Naive thymus-derived CD4-positive, alpha-beta T cell (primary cell): ENCODE data around the gene HOXB4. TPM values are rescaled to one million over a fixed set of nuclear protein-coding genes. Genes with fewer than 3 reads are reported as not detected.
A peak's percentile ranks its signal among the peaks of the same experiment; 100 is the strongest.

Experiments used
- ATAC-seq: fragments of 150-1000 bp; cut with Tn5 transposase; 2 replicates; pipeline ENCODE4 v1.10.0; 2021; ENCODE audit warnings: mild to moderate bottlenecking, moderate library complexity
- CTCF ChIA-PET: fragments of 350-600 bp; sonication (Branson Sonifier 250); formaldehyde crosslinking; loops from one replicate; lab custom pipeline; 2021; ENCODE audit warnings: antibody characterized with exemption; lab: Charles Lee
- POLR2A ChIA-PET: fragments of 350-600 bp; sonication (Branson Sonifier 250); formaldehyde crosslinking; loops from one replicate; lab custom pipeline; 2021; ENCODE audit warnings: antibody characterized with exemption, inconsistent platforms; lab: Charles Lee
- DNase-seq, 9 donors: peaks; one replicate each; pipeline versions ENCODE4 v3.0.0 to v3.0.0-alpha.2; 2020 to 2022; ENCODE audit warnings: mixed read lengths in 1 of 9
- H3K27ac ChIP-seq: one replicate; pipeline ENCODE4 v1.7.0; 2013; ENCODE audit warnings: mild to moderate bottlenecking, low read depth, low read length, moderate library complexity
- H3K27me3 ChIP-seq, 2 donors: one replicate each; pipeline ENCODE4 v1.7.0; 2013; ENCODE audit warnings: low read length in 2 of 2, mild to moderate bottlenecking in 2 of 2, moderate library complexity in 2 of 2; ENCODE audit not compliant: control insufficient read depth in 2 of 2, insufficient read depth in 2 of 2
- H3K36me3 ChIP-seq, 3 experiments: 1 replicate in 2 of 3; 2 replicates in 1 of 3; pipeline ENCODE4 v1.7.0; 2013; ENCODE audit warnings: low read length in 3 of 3, mild to moderate bottlenecking in 3 of 3, moderate library complexity in 1 of 3; ENCODE audit not compliant: insufficient read depth in 3 of 3, control insufficient read depth in 2 of 3
- H3K4me1 ChIP-seq, 2 donors: one replicate each; pipeline ENCODE4 v1.7.0; 2013; ENCODE audit warnings: low read length in 2 of 2, mild to moderate bottlenecking in 2 of 2, moderate library complexity in 1 of 2; ENCODE audit not compliant: control insufficient read depth in 2 of 2, insufficient read depth in 2 of 2
- H3K4me3 ChIP-seq: 2 replicates; pipeline ENCODE4 v1.7.0; 2013; ENCODE audit warnings: mild to moderate bottlenecking, low read length
- H3K9me3 ChIP-seq, 3 experiments: 1 replicate in 2 of 3; 2 replicates in 1 of 3; pipeline ENCODE4 v1.7.0; 2013; ENCODE audit warnings: low read length in 3 of 3; ENCODE audit not compliant: control insufficient read depth in 2 of 3
- H3K27ac Mint-ChIP-seq, 9 donors: one replicate each; pipeline ENCODE4 v1.8.0; 2020 to 2022; ENCODE audit warnings: mixed read lengths in 9 of 9, mild to moderate bottlenecking in 8 of 9, moderate library complexity in 5 of 9, inconsistent platforms in 2 of 9
- H3K27me3 Mint-ChIP-seq, 5 donors: one replicate each; pipeline ENCODE4 v1.8.0; 2021 to 2022; ENCODE audit warnings: mixed read lengths in 5 of 5, mild to moderate bottlenecking in 1 of 5
- H3K36me3 Mint-ChIP-seq, 5 donors: one replicate each; pipeline ENCODE4 v1.8.0; 2020 to 2022; ENCODE audit warnings: mixed read lengths in 5 of 5, mild to moderate bottlenecking in 3 of 5, inconsistent platforms in 1 of 5
- H3K4me1 Mint-ChIP-seq, 7 donors: one replicate each; pipeline ENCODE4 v1.8.0; 2020 to 2022; ENCODE audit warnings: mixed read lengths in 7 of 7, mild to moderate bottlenecking in 3 of 7, inconsistent platforms in 1 of 7
- H3K4me3 Mint-ChIP-seq, 10 donors: one replicate each; pipeline ENCODE4 v1.8.0; 2020 to 2022; ENCODE audit warnings: mild to moderate bottlenecking in 10 of 10, mixed read lengths in 10 of 10, moderate library complexity in 6 of 10, inconsistent platforms in 2 of 10
- H3K9me3 Mint-ChIP-seq, 11 donors: one replicate each; pipeline ENCODE4 v1.8.0; 2020 to 2022; ENCODE audit warnings: mixed read lengths in 11 of 11, mild to moderate bottlenecking in 4 of 11, inconsistent platforms in 1 of 11, moderate library complexity in 1 of 11
- intact Hi-C, 2 donors: fragments of 100-400 bp; cut with micrococcal nuclease; formaldehyde crosslinking; loops; one replicate each; pipeline ENCODE4 v1.15.1; 2023
- polyA plus RNA-seq, 2 donors: library from polyadenylated mRNA; unstranded; fragments of 300-500 nt; fragmentation: Illumina TruSeq; gene quantifications; one replicate each; pipeline ENCODE4 v1.2.3, GENCODE V29; 2021
- total RNA-seq, 6 experiments: library from RNA in 5 of 6; stranded (reverse) in 5 of 6; gene quantifications; 1 replicate in 5 of 6; 2 replicates in 1 of 6; pipeline ENCODE4 v1.2.3 and lab custom pipeline; 2021 to 2026

Gene HOXB4
- total and polyA plus RNA-seq, 7 experiments from 2014 or later: 0.34 to 7.9 (median 2.4) TPM; not detected in 2

- DNase-seq: no peak
- Mint-ChIP-seq H3K9me3 (peaks cover 0 to 1% (median 0%) of the 10 kb centered on the region in 11 donors), H3K27me3 (peaks cover 7 to 81% (median 23%) of the 10 kb centered on the region in 5 donors), H3K36me3 (peaks cover 0 to 13% (median 0%) of the 10 kb centered on the region in 5 donors), H3K27ac (no peak overlapping the region), H3K4me3 (peak overlapping the region in 4 of 10 donors; percentile 34 to 88 (median 82)), H3K4me1 (peaks cover 7 to 24% (median 12%) of the 10 kb centered on the region in 7 donors)
- ChIA-PET CTCF (interaction anchor here (0.6 to 0.7 kb wide), 2 partner anchors 10 to 930 kb away, joined by 3 to 4 read pairs; no protein-coding TSS in a partner anchor), POLR2A (interaction anchor here (1.0 to 3.4 kb wide), 3 partner anchors 10 to 16 kb away, joined by 3 to 24 read pairs (median 5); no protein-coding TSS in a partner anchor)
- intact Hi-C loops: no loop called here
- ATAC-seq: no peak
- no peaks in the 10 kb centered on the region for H3K9me3 ChIP-seq
- H3K36me3 ChIP-seq: no peaks in the 10 kb centered on the region
- no peak overlapping the region for H3K27ac ChIP-seq
- no peak overlapping the region for H3K4me3 ChIP-seq
- H3K27me3 ChIP-seq: no peaks in the 10 kb centered on the region
- no peaks in the 10 kb centered on the region for H3K4me1 ChIP-seq
Measured at GRCh38 chr17:48556576-48557401, 21.4 kb downstream of the HOXB4 start.

- POLR2A ChIA-PET: interaction anchor here (1.4 to 3.4 kb wide), 6 partner anchors 9 to 18 kb away, joined by 4 to 24 read pairs (median 6); no protein-coding TSS in a partner anchor
- H3K27ac ChIP-seq: no peak overlapping the region
- Mint-ChIP-seq H3K36me3 (peaks cover 0 to 11% (median 0%) of the 10 kb centered on the region in 5 donors), H3K27me3 (peaks cover 7 to 76% (median 23%) of the 10 kb centered on the region in 5 donors), H3K4me1 (peaks cover 5 to 20% (median 12%) of the 10 kb centered on the region in 7 donors), H3K4me3 (peak overlapping the region in 9 of 10 donors; percentile 67 to 90 (median 81)), H3K9me3 (peaks cover 0 to 1% (median 0%) of the 10 kb centered on the region in 11 donors), H3K27ac (no peak overlapping the region)
- H3K36me3 ChIP-seq: no peaks in the 10 kb centered on the region
- no peaks in the 10 kb centered on the region for H3K27me3 ChIP-seq
- no peaks in the 10 kb centered on the region for H3K4me1 ChIP-seq
- intact Hi-C loops: no loop called here
- no peak for DNase-seq
- no peak for ATAC-seq
- CTCF ChIA-PET: interaction anchor here (0.6 to 0.7 kb wide), 2 partner anchors 10 to 931 kb away, joined by 3 to 4 read pairs; no protein-coding TSS in a partner anchor
- H3K4me3 ChIP-seq: no peak overlapping the region
- no peaks in the 10 kb centered on the region for H3K9me3 ChIP-seq
Measured at GRCh38 chr17:48556229-48556575, 21.9 kb downstream of the HOXB4 start.

- H3K4me1 Mint-ChIP-seq: peaks cover 4 to 19% (median 12%) of the 10 kb centered on the region in 7 donors
- Histone ChIP-seq H3K4me1 (no peaks in the 10 kb centered on the region), H3K4me3 (peak overlapping the region; percentile 41), H3K36me3 (no peaks in the 10 kb centered on the region), H3K9me3 (no peaks in the 10 kb centered on the region), H3K27me3 (no peaks in the 10 kb centered on the region), H3K27ac (no peak overlapping the region)
- H3K27ac Mint-ChIP-seq: peak overlapping the region; percentile 7 to 97 (median 84)
- ChIA-PET POLR2A (interaction anchor here (1.4 to 3.4 kb wide), 6 partner anchors 8 to 19 kb away, joined by 4 to 24 read pairs (median 6); no protein-coding TSS in a partner anchor), CTCF (interaction anchor here (0.6 kb wide), 1 partner anchor 932 kb away, joined by 3 read pairs; no protein-coding TSS in a partner anchor)
- peak; percentile 56 for ATAC-seq
- peak in 3 of 9 donors; percentile 15 to 20 (median 19) for DNase-seq
- H3K27me3 Mint-ChIP-seq: peaks cover 7 to 71% (median 22%) of the 10 kb centered on the region in 5 donors
- peaks cover 0 to 11% (median 0%) of the 10 kb centered on the region in 5 donors for H3K36me3 Mint-ChIP-seq
- intact Hi-C loops: no loop called here
- H3K4me3 Mint-ChIP-seq: peak overlapping the region; percentile 81 to 96 (median 92)
- peaks cover 0 to 1% (median 0%) of the 10 kb centered on the region in 11 donors for H3K9me3 Mint-ChIP-seq
Measured at GRCh38 chr17:48555258-48556228, 22.6 kb downstream of the HOXB4 start.

GRCh38 chr17:48554412-48555257, 23.5 kb downstream of the HOXB4 start:
- H3K27ac Mint-ChIP-seq: peak overlapping the region in 8 of 9 donors; percentile 39 to 97 (median 76)
- peak overlapping the region; percentile 81 to 96 (median 92) for H3K4me3 Mint-ChIP-seq
- DNase-seq (no peak), ATAC-seq (no peak)
- H3K27me3 Mint-ChIP-seq: peaks cover 7 to 66% (median 19%) of the 10 kb centered on the region in 5 donors
- peaks cover 0 to 15% (median 0%) of the 10 kb centered on the region in 5 donors for H3K36me3 Mint-ChIP-seq
- H3K4me1 ChIP-seq: no peaks in the 10 kb centered on the region
- ChIA-PET CTCF (no interaction called here), POLR2A (interaction anchor here (0.9 to 1.7 kb wide), 5 partner anchors 12 to 21 kb away, joined by 3 to 9 read pairs (median 5); no protein-coding TSS in a partner anchor)
- H3K4me1 Mint-ChIP-seq: peaks cover 4 to 19% (median 12%) of the 10 kb centered on the region in 7 donors
- H3K27me3 ChIP-seq: no peaks in the 10 kb centered on the region
- H3K9me3 Mint-ChIP-seq: no peaks in the 10 kb centered on the region
- H3K9me3 ChIP-seq: no peaks in the 10 kb centered on the region
- H3K27ac ChIP-seq: no peak overlapping the region
- no peaks in the 10 kb centered on the region for H3K36me3 ChIP-seq
- intact Hi-C loops: no loop called here
- H3K4me3 ChIP-seq: no peak overlapping the region

- Mint-ChIP-seq H3K4me3 (peak overlapping the region in 1 of 10 donors; percentile 25), H3K27ac (peak overlapping the region in 1 of 9 donors; percentile 64), H3K9me3 (no peaks in the 10 kb centered on the region), H3K27me3 (peaks cover 7 to 58% (median 19%) of the 10 kb centered on the region in 5 donors), H3K4me1 (peaks cover 4 to 22% (median 12%) of the 10 kb centered on the region in 7 donors), H3K36me3 (peaks cover 0 to 17% (median 0%) of the 10 kb centered on the region in 5 donors)
- intact Hi-C loops: no loop called here
- Histone ChIP-seq H3K36me3 (no peaks in the 10 kb centered on the region), H3K9me3 (no peaks in the 10 kb centered on the region), H3K27me3 (no peaks in the 10 kb centered on the region), H3K4me3 (no peak overlapping the region), H3K27ac (no peak overlapping the region), H3K4me1 (peaks cover 0 to under 1% of the 10 kb centered on the region in 2 donors)
- ATAC-seq: no peak
- ChIA-PET POLR2A (interaction anchor here (0.6 kb wide), 1 partner anchor 109 kb away, joined by 4 read pairs; no protein-coding TSS in a partner anchor), CTCF (no interaction called here)
- DNase-seq: no peak
Measured at GRCh38 chr17:48553826-48554225, 24.3 kb downstream of the HOXB4 start.
